ENCODE measurements around the gene NEDD8. TPM values are rescaled to one million over a fixed set of nuclear protein-coding genes. Genes with fewer than 3 reads are reported as not detected.

The NEDD8 gene
- total and polyA plus RNA-seq, 2 donors (not counting 1 experiment from before 2014, with no cell fraction given) = 86.7 to 98.5 TPM

- Histone ChIP-seq H3K27me3 (replicated peaks in 1 of 4; ENCODE audit: control extremely low read depth in 1 of 4, control insufficient read depth in 3 of 4, insufficient read depth in 4 of 4, low read length in 3 of 4) (no peaks in the 10 kb centered on the region), H3K79me2 (ENCODE audit: control insufficient read depth, insufficient read depth, low read length) (peaks cover 12% of the 10 kb centered on the region), H4K20me1 (ENCODE audit: control insufficient read depth, insufficient read depth, low read length, poor library complexity, severe bottlenecking) (no peaks in the 10 kb centered on the region), H3K27ac (ENCODE audit: low read length in 2 of 2) (no peak overlapping the region), H3K4me3 (ENCODE audit: control extremely low read depth in 1 of 5, extremely low read depth in 1 of 5, insufficient read depth in 1 of 5, low read depth in 2 of 5, low read length in 4 of 5) (no peak overlapping the region), H3K9me3 (ENCODE audit: control extremely low read depth in 1 of 3, control insufficient read depth in 2 of 3, insufficient read depth in 1 of 3, low read length in 2 of 3) (no peaks in the 10 kb centered on the region), H3K4me2 (replicated peaks; ENCODE audit: low read depth, low read length, poor library complexity, severe bottlenecking) (no peak overlapping the region), H3K36me3 (replicated peaks in 1 of 2; ENCODE audit: control extremely low read depth in 1 of 2, control insufficient read depth in 1 of 2, extremely low read depth in 1 of 2, insufficient read depth in 2 of 2, low read length in 1 of 2) (peaks cover 0 to 35% of the 10 kb centered on the region in 2 experiments), H2AFZ (ENCODE audit: insufficient read depth, low read depth, low read length, poor library complexity, severe bottlenecking) (no peak overlapping the region), H3K9ac (ENCODE audit: low read length) (no peak overlapping the region), H3K4me1 (ENCODE audit: control insufficient read depth in 2 of 2, insufficient read depth in 2 of 2, low read length in 2 of 2) (peaks cover 32 to 39% of the 10 kb centered on the region in 2 donors)
- intact Hi-C loops (cut with micrococcal nuclease) = loop anchor here (2.0 to 10.0 kb wide), 3 partner anchors 63 to 125 kb away; partner anchors contain the start of genes EMC9, PSME2, RNF31 and TM9SF1
- Mint-ChIP-seq H3K27me3 (no peaks in the 10 kb centered on the region), H3K9me3 (ENCODE audit: insufficient read depth) (no peaks in the 10 kb centered on the region), H3K4me3 (peak overlapping the region; percentile 94), H3K4me1 (peaks cover 41% of the 10 kb centered on the region), H3K27ac (peak overlapping the region; percentile 37)
- ChIA-PET POLR2A (interaction anchor here (1.4 to 2.9 kb wide), 4 partner anchors 10 to 160 kb away, joined by 5 to 51 read pairs (median 8); partner anchors contain the start of genes CBLN3, KHNYN and TINF2), CTCF (interaction anchor here (1.0 to 4.2 kb wide), 14 partner anchors 10 to 178 kb away, joined by 3 to 40 read pairs (median 8); partner anchors contain the start of genes CHMP4A, CIDEB, IRF9 and LTB4R)
- no peak for DNase-seq
- ATAC-seq (ENCODE audit: low read depth) = no peak
- no peak for TF ChIP-seq EZH2 (IDR thresholded peaks at IDR 0.05; ENCODE audit: borderline replicate concordance, insufficient read depth, low read depth, low read length, poor library complexity, severe bottlenecking)
- TF ChIP-seq, protein P1, sequence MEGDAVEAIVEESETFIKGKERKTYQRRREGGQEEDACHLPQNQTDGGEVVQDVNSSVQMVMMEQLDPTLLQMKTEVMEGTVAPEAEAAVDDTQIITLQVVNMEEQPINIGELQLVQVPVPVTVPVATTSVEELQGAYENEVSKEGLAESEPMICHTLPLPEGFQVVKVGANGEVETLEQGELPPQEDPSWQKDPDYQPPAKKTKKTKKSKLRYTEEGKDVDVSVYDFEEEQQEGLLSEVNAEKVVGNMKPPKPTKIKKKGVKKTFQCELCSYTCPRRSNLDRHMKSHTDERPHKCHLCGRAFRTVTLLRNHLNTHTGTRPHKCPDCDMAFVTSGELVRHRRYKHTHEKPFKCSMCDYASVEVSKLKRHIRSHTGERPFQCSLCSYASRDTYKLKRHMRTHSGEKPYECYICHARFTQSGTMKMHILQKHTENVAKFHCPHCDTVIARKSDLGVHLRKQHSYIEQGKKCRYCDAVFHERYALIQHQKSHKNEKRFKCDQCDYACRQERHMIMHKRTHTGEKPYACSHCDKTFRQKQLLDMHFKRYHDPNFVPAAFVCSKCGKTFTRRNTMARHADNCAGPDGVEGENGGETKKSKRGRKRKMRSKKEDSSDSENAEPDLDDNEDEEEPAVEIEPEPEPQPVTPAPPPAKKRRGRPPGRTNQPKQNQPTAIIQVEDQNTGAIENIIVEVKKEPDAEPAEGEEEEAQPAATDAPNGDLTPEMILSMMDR (IDR thresholded peaks at IDR 0.05) = no peak
- WGBS (ENCODE audit: insufficient coverage) = 98% methylated on average over 8 of the region's 14 CpGs
Measured at GRCh38 chr14:24269910-24270536, 37.9 kb upstream of the NEDD8 start.

DNA sequence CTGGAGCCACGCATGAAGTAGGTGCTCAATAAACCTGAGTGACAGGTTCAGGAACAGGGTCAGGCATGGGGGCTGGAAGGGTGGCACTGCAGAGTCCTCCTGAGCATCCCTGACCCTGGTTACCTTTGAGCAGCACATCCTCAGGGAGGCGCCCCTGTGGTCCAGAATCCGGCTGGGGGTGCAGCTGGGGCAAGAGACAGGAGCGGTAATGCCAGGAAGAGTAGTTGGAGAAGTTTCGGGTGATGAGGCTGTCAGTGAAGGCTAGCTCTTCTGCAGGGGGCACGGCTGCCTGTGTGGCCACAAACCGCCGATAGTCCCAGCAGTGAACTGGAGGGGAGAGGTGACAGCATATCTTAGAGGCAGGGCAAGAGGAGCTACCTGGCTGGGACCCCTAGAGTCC lies 37.2 kb upstream of the NEDD8 start:
- 91% methylated on average over 8 of the region's 8 CpGs for WGBS (ENCODE audit: insufficient coverage)
- peaks cover 29 to 35% of the 10 kb centered on the region in 2 donors for H3K4me1 ChIP-seq (ENCODE audit: control insufficient read depth in 2 of 2, insufficient read depth in 2 of 2, low read length in 2 of 2)
- H3K79me2 ChIP-seq (ENCODE audit: control insufficient read depth, insufficient read depth, low read length) = peaks cover 11% of the 10 kb centered on the region
- H3K36me3 ChIP-seq (replicated peaks in 1 of 2; ENCODE audit: control extremely low read depth in 1 of 2, control insufficient read depth in 1 of 2, extremely low read depth in 1 of 2, insufficient read depth in 2 of 2, low read length in 1 of 2) = peaks cover 0 to 39% of the 10 kb centered on the region in 2 experiments
- ChIA-PET CTCF (interaction anchor here (1.0 to 4.2 kb wide), 8 partner anchors 22 to 55 kb away, joined by 3 to 40 read pairs (median 21); partner anchors contain the start of genes CHMP4A, CIDEB, LTB4R and LTB4R2), POLR2A (interaction anchor here (2.9 kb wide), 1 partner anchor 27 kb away, joined by 51 read pairs; the partner anchor contains the start of gene TINF2)
- Mint-ChIP-seq H3K9me3 (ENCODE audit: insufficient read depth) (no peaks in the 10 kb centered on the region), H3K27ac (peak overlapping the region; percentile 15), H3K4me1 (peaks cover 40% of the 10 kb centered on the region), H3K4me3 (peak overlapping the region; percentile 37), H3K27me3 (no peaks in the 10 kb centered on the region)
- DNase-seq (no peak), ATAC-seq (ENCODE audit: low read depth) (no peak)
- H3K9ac ChIP-seq (ENCODE audit: low read length) = no peak overlapping the region
- intact Hi-C loops (cut with micrococcal nuclease) = no loop called here
- H4K20me1 ChIP-seq (ENCODE audit: control insufficient read depth, insufficient read depth, low read length, poor library complexity, severe bottlenecking) = no peaks in the 10 kb centered on the region
- H3K4me3 ChIP-seq (ENCODE audit: control extremely low read depth in 1 of 5, extremely low read depth in 1 of 5, insufficient read depth in 1 of 5, low read depth in 2 of 5, low read length in 4 of 5) = no peak overlapping the region
- H3K27ac ChIP-seq (ENCODE audit: low read length in 2 of 2) = no peak overlapping the region
- H3K4me2 ChIP-seq (replicated peaks; ENCODE audit: low read depth, low read length, poor library complexity, severe bottlenecking) = no peak overlapping the region
- no peaks in the 10 kb centered on the region for H3K9me3 ChIP-seq (ENCODE audit: control extremely low read depth in 1 of 3, control insufficient read depth in 2 of 3, insufficient read depth in 1 of 3, low read length in 2 of 3)
- no peaks in the 10 kb centered on the region for H3K27me3 ChIP-seq (replicated peaks in 1 of 4; ENCODE audit: control extremely low read depth in 1 of 4, control insufficient read depth in 3 of 4, insufficient read depth in 4 of 4, low read length in 3 of 4)
- TF ChIP-seq, protein P1 (IDR thresholded peaks at IDR 0.05) = no peak
- no peak for TF ChIP-seq EZH2 (IDR thresholded peaks at IDR 0.05; ENCODE audit: borderline replicate concordance, insufficient read depth, low read depth, low read length, poor library complexity, severe bottlenecking)
- no peak overlapping the region for H2AFZ ChIP-seq (ENCODE audit: insufficient read depth, low read depth, low read length, poor library complexity, severe bottlenecking)
